Esophagus (tissue), 2 donors: ENCODE results near the gene RAD18. TPM values are rescaled to one million over a fixed set of nuclear protein-coding genes. Genes with fewer than 3 reads are reported as not detected.

Experiments used
- H3K27ac ChIP-seq, 2 donors: one replicate each; pipeline ENCODE4 v1.5.1; 2013; ENCODE audit warnings: low read depth in 2 of 2, mild to moderate bottlenecking in 2 of 2, inconsistent platforms in 1 of 2, low read length in 1 of 2, moderate library complexity in 1 of 2
- H3K27me3 ChIP-seq, 2 donors: one replicate each; pipeline ENCODE4 v1.6.1; 2013; ENCODE audit warnings: low read length in 2 of 2, control low read depth in 1 of 2, mild to moderate bottlenecking in 1 of 2; ENCODE audit not compliant: insufficient read depth in 2 of 2, control insufficient read depth in 1 of 2
- H3K36me3 ChIP-seq, 2 donors: one replicate each; pipeline ENCODE4 v1.6.1; 2013; ENCODE audit warnings: low read length in 1 of 2; ENCODE audit not compliant: control insufficient read depth in 2 of 2, insufficient read depth in 2 of 2
- H3K4me1 ChIP-seq, 2 donors: one replicate each; pipeline ENCODE4 v1.6.1; 2013; ENCODE audit warnings: low read length in 1 of 2; ENCODE audit not compliant: control insufficient read depth in 2 of 2, insufficient read depth in 2 of 2
- H3K4me3 ChIP-seq, 2 donors: one replicate each; pipeline ENCODE4 v1.5.1; 2013; ENCODE audit warnings: low read length in 2 of 2, mild to moderate bottlenecking in 2 of 2, low read depth in 1 of 2, moderate library complexity in 1 of 2
- H3K9me3 ChIP-seq, 2 donors: one replicate each; pipeline ENCODE4 v1.6.1; 2013; ENCODE audit warnings: mild to moderate bottlenecking in 2 of 2, low read depth in 1 of 2, low read length in 1 of 2, moderate library complexity in 1 of 2; ENCODE audit not compliant: control insufficient read depth in 2 of 2, insufficient read depth in 1 of 2
- WGBS, 2 donors: extraction: QIAGEN DNeasy Blood & Tissue Kit; methylation state at CpG; one replicate each; pipeline ENCODE4 v1.1.7; 2013; 5-methylcytosine and 5-hydroxymethylcytosine counted together
- polyA plus RNA-seq, 2 donors: library from polyadenylated mRNA; stranded (reverse); fragments of 200-250 nt; gene quantifications; one replicate each; pipeline ENCODE4 v1.2.3, GENCODE V29; 2013
- donor health status: healthy with polysubstance abuse.
- donor health status: Bipolar disorder and iron deficiency.

Gene RAD18
- polyA plus RNA-seq, 2 donors = 2.4 to 2.5 TPM

DNA sequence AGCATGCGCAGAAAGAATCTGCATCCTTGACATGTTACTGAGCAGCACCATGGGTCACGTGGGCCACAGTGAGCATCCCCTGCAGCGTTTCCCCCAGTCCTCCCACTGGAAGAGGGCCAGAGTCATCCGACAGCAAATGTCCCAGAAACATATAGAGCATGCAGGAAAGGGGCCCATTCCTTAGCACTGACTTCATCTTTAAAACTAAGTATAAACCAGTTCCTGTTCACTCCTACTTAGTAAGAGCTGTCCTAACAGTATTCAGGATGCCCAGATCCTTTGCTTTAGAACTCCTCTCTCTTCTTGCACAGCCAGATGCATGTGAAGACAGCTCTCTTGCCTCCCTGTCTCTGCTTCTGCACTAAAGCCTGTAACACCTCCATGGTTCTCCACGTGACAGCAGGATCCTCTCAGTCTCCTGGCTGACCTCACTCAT is 114.6 kb downstream of the RAD18 start:
- Histone ChIP-seq H3K9me3 (no peaks in the 10 kb centered on the region), H3K27ac (no peak overlapping the region), H3K4me1 (no peaks in the 10 kb centered on the region), H3K36me3 (no peaks in the 10 kb centered on the region), H3K27me3 (no peaks in the 10 kb centered on the region), H3K4me3 (no peak overlapping the region)
- 61 to 68% methylated on average over 5 of the region's 5 CpGs for WGBS, 2 donors

DNA sequence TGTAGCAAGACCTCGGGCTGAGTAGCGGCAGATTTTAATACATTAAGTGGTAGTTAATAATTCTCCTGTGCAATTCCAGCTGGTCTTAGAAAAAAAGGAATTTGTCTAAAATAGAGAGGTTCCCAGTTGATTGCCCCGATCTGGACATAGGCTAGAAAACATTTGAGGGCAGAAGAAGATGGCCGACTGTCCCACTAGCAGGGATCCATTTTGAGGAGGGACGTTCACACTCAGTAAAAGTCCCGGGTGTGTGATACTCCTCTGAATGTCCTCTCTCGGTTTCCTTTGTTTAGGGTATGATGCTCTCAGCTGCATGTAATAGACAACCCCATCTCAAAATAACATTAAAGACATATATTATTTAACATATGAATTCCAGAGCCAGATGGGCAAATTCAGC is 116.0 kb downstream of the RAD18 start:
- H3K9me3 ChIP-seq = no peaks in the 10 kb centered on the region
- no peaks in the 10 kb centered on the region for H3K27me3 ChIP-seq
- H3K4me3 ChIP-seq = no peak overlapping the region
- H3K4me1 ChIP-seq = no peaks in the 10 kb centered on the region
- no peaks in the 10 kb centered on the region for H3K36me3 ChIP-seq
- WGBS, 2 donors = 93 to 95% methylated on average over 7 of the region's 7 CpGs
- H3K27ac ChIP-seq = no peak overlapping the region

DNA sequence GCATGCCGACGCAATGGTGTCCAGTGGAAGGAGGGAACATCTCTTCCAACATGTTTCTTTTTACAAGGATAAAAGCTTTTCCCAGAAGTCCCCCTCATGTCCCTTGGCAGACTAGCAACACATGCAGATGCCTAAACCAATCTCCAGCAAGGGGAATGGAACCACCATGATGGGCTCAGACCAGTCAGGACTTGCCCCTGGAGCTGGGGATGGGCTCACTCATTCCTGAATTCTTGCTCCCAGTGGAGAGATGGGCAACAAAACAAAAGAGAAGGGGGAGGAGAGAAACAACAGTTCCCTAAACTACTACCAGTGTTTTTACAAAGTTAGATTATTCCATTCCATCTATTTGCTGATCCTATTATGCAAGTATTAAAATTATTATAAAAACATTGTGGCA is 117.1 kb downstream of the RAD18 start:
- H3K27me3 ChIP-seq = no peaks in the 10 kb centered on the region
- WGBS, 2 donors = 90 to 96% methylated on average over 2 of the region's 2 CpGs
- no peak overlapping the region for H3K27ac ChIP-seq
- no peaks in the 10 kb centered on the region for H3K36me3 ChIP-seq
- H3K9me3 ChIP-seq = no peaks in the 10 kb centered on the region
- H3K4me1 ChIP-seq = no peaks in the 10 kb centered on the region
- no peak overlapping the region for H3K4me3 ChIP-seq

DNA sequence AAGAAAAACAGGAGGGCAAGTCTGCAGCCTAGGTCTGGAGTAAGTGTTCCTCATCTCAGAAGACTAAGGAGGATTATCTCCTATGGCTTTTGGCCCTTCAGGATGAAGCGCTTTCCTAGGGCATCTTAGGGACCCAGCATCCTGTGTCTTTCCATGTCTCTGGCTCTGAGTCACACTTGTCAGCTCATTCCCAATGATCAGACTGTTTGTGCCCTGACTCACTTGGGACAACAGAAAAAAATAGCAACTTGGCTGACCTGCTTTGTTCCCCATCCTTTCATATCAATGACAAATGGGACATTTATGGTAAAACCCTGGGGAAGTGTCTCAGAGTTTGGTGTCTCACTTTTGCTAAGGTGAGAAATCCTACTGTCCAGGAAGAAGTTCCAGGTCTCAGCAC is 117.6 kb downstream of the RAD18 start:
- H3K36me3 ChIP-seq = no peaks in the 10 kb centered on the region
- H3K27ac ChIP-seq = no peak overlapping the region
- no peaks in the 10 kb centered on the region for H3K9me3 ChIP-seq
- H3K4me3 ChIP-seq = no peak overlapping the region
- no peaks in the 10 kb centered on the region for H3K27me3 ChIP-seq
- H3K4me1 ChIP-seq = no peaks in the 10 kb centered on the region
- WGBS, 2 donors = 94 to 97% methylated on average over 1 of the region's 1 CpG

DNA sequence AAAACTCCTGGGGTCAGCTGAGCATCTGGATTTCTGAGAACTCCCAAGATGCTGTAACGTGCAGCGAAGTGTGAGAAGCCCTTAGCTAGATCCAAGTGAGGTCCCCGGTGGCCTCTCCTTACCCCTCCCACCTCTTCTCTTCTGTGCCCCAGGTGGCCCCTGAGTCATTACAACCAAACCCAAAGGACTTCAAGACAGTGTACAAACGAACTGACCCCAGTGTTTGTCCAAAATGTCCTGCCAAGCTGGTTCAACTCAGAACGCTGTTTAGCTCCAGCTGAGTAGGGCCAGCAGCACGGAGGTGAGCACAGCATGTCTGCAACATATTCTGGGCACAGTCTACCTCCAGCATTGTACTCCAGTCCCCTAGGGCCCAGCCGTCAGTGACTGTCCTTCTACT is 119.9 kb downstream of the RAD18 start:
- 87 to 90% methylated on average over 7 of the region's 7 CpGs for WGBS, 2 donors

DNA sequence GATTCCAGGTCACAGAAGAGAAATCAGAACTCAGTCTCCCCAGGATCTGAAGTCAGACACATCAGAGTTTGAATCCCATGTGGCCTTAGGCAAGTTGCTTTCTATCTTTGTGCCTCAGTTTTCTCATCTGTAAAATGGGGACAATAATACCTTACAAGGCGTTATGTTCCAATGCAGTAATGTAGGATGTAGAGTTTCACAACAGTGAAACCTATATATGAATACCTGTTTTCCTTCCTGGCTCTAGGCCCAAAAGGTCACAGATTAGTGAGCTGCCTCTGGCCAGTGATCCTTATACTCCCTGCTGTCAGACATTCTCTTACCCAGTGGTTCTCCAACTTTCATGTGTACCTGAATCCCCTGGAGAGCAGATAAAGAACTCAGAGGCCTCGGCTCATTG is 121.0 kb downstream of the RAD18 start:
- H3K9me3 ChIP-seq = peaks cover 0 to 4% of the 10 kb centered on the region in 2 donors
- H3K4me3 ChIP-seq = no peak overlapping the region
- H3K27ac ChIP-seq = no peak overlapping the region
- no peaks in the 10 kb centered on the region for H3K36me3 ChIP-seq
- H3K4me1 ChIP-seq = no peaks in the 10 kb centered on the region
- no peaks in the 10 kb centered on the region for H3K27me3 ChIP-seq
- 57 to 58% methylated on average over 2 of the region's 2 CpGs for WGBS, 2 donors

More for the DNA sequence above, 119.9 kb downstream of the RAD18 start:
- Histone ChIP-seq H3K4me1 (no peaks in the 10 kb centered on the region), H3K27ac (no peak overlapping the region), H3K36me3 (no peaks in the 10 kb centered on the region), H3K27me3 (no peaks in the 10 kb centered on the region), H3K9me3 (no peaks in the 10 kb centered on the region), H3K4me3 (no peak overlapping the region)

DNA sequence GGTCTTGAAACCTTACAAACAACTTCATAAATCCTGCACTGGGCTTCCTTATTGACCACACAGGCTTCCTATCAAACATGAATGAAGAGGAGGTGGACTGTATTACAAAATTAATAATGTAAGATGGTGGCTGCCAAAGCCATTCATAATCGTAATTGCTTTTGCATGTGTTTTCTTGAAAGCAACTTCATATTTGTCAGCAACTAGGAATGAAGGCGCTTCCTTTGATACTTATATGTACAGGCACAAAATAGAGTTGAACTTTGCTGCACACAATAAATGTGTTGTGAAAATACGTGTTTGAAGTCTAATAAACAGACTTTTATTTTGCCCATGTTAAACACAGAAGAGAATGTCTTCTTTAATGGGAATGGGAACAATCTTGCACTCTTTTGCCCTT is 121.8 kb downstream of the RAD18 start:
- Histone ChIP-seq H3K4me1 (no peaks in the 10 kb centered on the region), H3K36me3 (no peaks in the 10 kb centered on the region), H3K27me3 (no peaks in the 10 kb centered on the region), H3K27ac (no peak overlapping the region), H3K4me3 (no peak overlapping the region), H3K9me3 (peaks cover 0 to 4% of the 10 kb centered on the region in 2 donors)
- 75 to 78% methylated on average over 3 of the region's 3 CpGs for WGBS, 2 donors

DNA sequence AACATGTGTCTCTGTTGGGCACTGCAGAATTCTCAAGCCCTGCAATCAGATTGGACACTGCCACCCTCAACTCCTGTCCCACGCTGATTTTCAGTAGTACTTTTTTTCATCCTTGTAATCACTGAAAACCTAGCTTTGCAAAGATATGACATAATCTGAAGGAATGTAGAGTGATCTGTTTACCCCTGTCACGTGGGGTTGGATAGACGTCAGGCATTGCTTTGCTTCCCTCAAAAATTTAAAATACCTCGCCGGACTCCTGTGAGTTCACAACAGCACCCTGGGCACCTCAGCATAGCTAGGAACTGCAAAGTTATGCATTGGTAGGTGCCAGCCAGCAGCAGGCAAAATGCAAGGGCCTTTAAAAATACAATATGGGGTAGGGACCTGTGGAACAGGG is 122.7 kb downstream of the RAD18 start:
- Histone ChIP-seq H3K4me1 (no peaks in the 10 kb centered on the region), H3K4me3 (no peak overlapping the region), H3K27ac (no peak overlapping the region), H3K9me3 (peaks cover 0 to 4% of the 10 kb centered on the region in 2 donors), H3K36me3 (no peaks in the 10 kb centered on the region), H3K27me3 (no peaks in the 10 kb centered on the region)
- 59 to 70% methylated on average over 5 of the region's 5 CpGs for WGBS, 2 donors

DNA sequence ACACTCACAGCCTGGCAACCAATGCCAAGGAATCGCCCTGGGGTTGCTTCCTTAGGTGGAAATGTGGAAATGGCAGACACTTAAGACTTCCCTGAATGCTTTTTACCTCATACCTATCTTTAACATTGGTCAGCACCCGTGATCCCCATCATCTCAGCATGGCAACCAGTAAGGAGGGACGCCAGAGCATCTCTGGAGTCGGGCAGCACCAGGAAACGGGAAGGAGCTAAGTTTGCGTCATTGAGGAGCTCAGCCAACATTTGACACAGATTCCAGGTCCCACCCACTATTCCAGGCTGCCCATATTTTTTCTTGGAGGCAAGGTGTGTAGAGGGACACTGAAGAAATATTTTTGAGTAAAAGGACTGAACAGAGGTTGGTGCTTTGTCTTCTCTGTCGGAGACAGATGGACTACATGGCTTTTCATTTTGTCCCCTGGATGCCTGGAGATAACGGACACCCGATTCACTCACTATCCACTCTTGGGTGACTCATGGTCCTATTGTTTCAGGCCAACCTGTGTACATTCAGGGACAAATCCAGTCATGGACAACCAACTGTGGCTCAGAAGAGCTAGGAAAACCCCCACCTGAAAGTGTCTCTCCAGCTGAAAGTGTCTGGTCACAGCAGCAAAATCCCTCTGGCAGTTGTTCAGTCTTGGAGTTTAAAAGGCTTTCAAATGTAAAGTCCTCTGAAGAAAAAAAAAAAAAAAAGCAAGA is 123.5 kb downstream of the RAD18 start:
- no peaks in the 10 kb centered on the region for H3K27me3 ChIP-seq
- no peak overlapping the region for H3K4me3 ChIP-seq
- H3K4me1 ChIP-seq = no peaks in the 10 kb centered on the region
- 82 to 85% methylated on average over 9 of the region's 9 CpGs for WGBS, 2 donors
- H3K27ac ChIP-seq = no peak overlapping the region
- H3K9me3 ChIP-seq = peaks cover 0 to 4% of the 10 kb centered on the region in 2 donors
- no peaks in the 10 kb centered on the region for H3K36me3 ChIP-seq

DNA sequence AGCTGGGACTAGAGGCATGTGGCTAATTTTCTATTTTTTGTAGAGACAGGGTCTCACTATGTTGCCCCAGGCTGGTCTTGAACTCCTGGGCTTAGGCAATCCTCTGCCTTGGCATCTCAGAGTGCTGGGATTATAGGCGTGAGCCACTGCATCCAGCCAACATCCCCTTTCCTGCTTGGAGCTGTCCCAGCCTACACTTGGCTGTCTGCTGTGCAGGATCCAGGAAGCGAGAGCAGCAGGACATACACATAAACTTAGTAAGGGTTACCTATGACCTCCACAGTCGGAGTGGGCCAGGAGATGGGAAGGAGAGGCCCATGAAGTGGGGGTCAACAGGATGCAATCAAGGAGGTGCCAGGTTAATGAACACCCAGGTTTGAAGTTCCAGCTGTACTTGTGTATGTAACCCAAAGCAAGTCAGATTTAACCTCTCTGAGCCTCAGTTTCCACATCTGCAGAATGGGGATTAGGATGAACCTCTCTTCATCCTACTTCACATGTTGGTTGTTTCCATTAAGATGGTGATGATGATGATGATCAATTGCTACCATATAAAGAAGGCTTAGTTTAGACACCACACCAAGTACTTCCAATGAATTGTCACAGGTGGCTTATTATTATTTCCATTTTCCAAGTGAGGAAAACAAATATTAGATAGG is 124.4 kb downstream of the RAD18 start:
- WGBS, 2 donors = 84 to 87% methylated on average over 3 of the region's 3 CpGs
- no peak overlapping the region for H3K4me3 ChIP-seq
- peaks cover 0 to 4% of the 10 kb centered on the region in 2 donors for H3K9me3 ChIP-seq
- H3K27me3 ChIP-seq = no peaks in the 10 kb centered on the region
- H3K36me3 ChIP-seq = no peaks in the 10 kb centered on the region
- no peak overlapping the region for H3K27ac ChIP-seq
- H3K4me1 ChIP-seq = no peaks in the 10 kb centered on the region
